Spleen (tissue), 7 donors: ENCODE data around the gene GLYATL1.

Experiments
- POLR2A ChIP-seq, 3 donors: fragments of 450-650 bp; IDR thresholded peaks; one replicate each; pipeline ENCODE4 v1.5.1; 2017; ENCODE audit warnings: antibody characterized with exemption in 3 of 3, mild to moderate bottlenecking in 1 of 3
- POLR2AphosphoS5 ChIP-seq, 3 donors: sonication (generic); formaldehyde crosslinking; IDR thresholded peaks; one replicate each; pipeline ENCODE4 v1.5.1; 2017; ENCODE audit warnings: antibody characterized with exemption in 3 of 3
- TF ChIP-seq, protein P1 (sequence below), 11 experiments: fragments of 200-600 bp in 7 of 11; fragments of 450-650 bp in 4 of 11; sonication (generic) in 4 of 11; IDR thresholded peaks in 8 of 11; conservative IDR thresholded peaks in 3 of 11; 1 replicate in 7 of 11; 2 replicates in 4 of 11; pipeline versions ENCODE4 v1.4.0 to v1.8.0; 2016 to 2021; ENCODE audit warnings: antibody characterized with exemption in 11 of 11, inconsistent platforms in 4 of 11, mild to moderate bottlenecking in 1 of 11
- donor health status: DM: no; HTN: no; CAD: no; lungs with moderate emphysema.
- donor health status: DM: no; HTN: no; CAD: no.
- donor health status: DM: no; HTN: no; CAD: no.

DNA sequence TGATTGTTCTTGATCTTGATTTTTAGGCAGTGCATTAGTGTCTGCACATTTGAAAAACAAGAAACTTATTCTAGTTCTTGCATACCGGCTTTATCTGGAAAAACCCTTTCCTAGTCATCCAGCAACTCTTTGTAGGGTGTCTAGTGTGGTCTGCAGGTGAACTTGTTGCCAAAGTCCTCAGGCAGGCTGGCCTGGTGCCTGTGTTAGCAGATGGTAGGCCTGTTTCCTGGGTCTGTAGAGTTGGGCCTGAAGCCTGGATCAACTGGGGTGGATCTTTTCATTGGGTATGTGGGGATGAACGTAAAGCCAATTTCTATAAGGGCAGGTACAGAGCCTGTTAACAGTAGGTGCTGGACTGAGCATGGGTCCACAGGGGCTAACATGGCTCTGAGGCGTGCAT is 5.6 kb upstream of the GLYATL1 start:
- TF ChIP-seq POLR2A (IDR thresholded peaks at IDR 0.05) (no peak), POLR2AphosphoS5 (IDR thresholded peaks at IDR 0.05) (no peak)
- TF ChIP-seq, protein P1, sequence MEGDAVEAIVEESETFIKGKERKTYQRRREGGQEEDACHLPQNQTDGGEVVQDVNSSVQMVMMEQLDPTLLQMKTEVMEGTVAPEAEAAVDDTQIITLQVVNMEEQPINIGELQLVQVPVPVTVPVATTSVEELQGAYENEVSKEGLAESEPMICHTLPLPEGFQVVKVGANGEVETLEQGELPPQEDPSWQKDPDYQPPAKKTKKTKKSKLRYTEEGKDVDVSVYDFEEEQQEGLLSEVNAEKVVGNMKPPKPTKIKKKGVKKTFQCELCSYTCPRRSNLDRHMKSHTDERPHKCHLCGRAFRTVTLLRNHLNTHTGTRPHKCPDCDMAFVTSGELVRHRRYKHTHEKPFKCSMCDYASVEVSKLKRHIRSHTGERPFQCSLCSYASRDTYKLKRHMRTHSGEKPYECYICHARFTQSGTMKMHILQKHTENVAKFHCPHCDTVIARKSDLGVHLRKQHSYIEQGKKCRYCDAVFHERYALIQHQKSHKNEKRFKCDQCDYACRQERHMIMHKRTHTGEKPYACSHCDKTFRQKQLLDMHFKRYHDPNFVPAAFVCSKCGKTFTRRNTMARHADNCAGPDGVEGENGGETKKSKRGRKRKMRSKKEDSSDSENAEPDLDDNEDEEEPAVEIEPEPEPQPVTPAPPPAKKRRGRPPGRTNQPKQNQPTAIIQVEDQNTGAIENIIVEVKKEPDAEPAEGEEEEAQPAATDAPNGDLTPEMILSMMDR (IDR thresholded peaks at IDR 0.05 in 8 of 11, conservative IDR thresholded peaks at IDR 0.05 in 3 of 11), result no peak
